Prostate gland (tissue), 2 donors: ENCODE data around the gene FEM1C. TPM values are rescaled to one million over a fixed set of nuclear protein-coding genes. Genes with fewer than 3 reads are reported as not detected.

Source experiments
- DNase-seq: peaks from one replicate; pipeline ENCODE4 v3.0.0-alpha.2; 2019; ENCODE audit warnings: low spot score
- H3K27ac ChIP-seq, 2 donors: fragments of 200-600 bp; sonication (generic); 2 replicates each; pipeline ENCODE4 v1.5.1; 2017 to 2019
- H3K27me3 ChIP-seq: fragments of 200-600 bp; sonication (generic); replicated peaks from 2 replicates; pipeline ENCODE4 v1.5.1; 2019; ENCODE audit not compliant: insufficient read depth
- H3K36me3 ChIP-seq, 2 donors: fragments of 200-600 bp; sonication (generic); 1 replicate in 1 of 2; 2 replicates in 1 of 2; pipeline versions ENCODE4 v1.5.1 to v1.8.1; 2017 to 2019
- H3K4me1 ChIP-seq: fragments of 200-600 bp; sonication (generic); replicated peaks from 2 replicates; pipeline ENCODE4 v1.5.1; 2019
- H3K4me3 ChIP-seq, 2 donors: fragments of 200-600 bp; sonication (generic); 2 replicates each; pipeline ENCODE4 v1.5.1; 2017 to 2019
- H3K9me3 ChIP-seq: fragments of 200-600 bp; sonication (generic); 2 replicates; pipeline ENCODE4 v1.5.1; 2017
- POLR2A ChIP-seq: fragments of 450-650 bp; IDR thresholded peaks from one replicate; pipeline ENCODE4 v1.6.1; 2016; ENCODE audit warnings: antibody characterized with exemption, mild to moderate bottlenecking
- POLR2AphosphoS5 ChIP-seq: sonication (generic); formaldehyde crosslinking; IDR thresholded peaks from one replicate; pipeline ENCODE4 v1.6.1; 2017; ENCODE audit warnings: antibody characterized with exemption
- WGBS: methylation state at CpG from one replicate; pipeline ENCODE4 v1.1.5; 2018; 5-methylcytosine and 5-hydroxymethylcytosine counted together
- intact Hi-C: fragments of 100-400 bp; cut with DNase I; formaldehyde crosslinking; loops from one replicate; pipeline ENCODE4 v1.14.2; 2022
- total RNA-seq, 2 donors: library from RNA; depleted of rRNA; stranded (reverse); fragments of >200 nt; gene quantifications; one replicate each; pipeline ENCODE4 v1.1.0, GENCODE V29; 2016
- TF ChIP-seq, protein P1 (sequence below), 4 experiments: fragments of 200-600 bp in 2 of 4; fragments of 450-650 bp in 2 of 4; sonication (generic) in 2 of 4; IDR thresholded peaks; 1 replicate in 3 of 4; 2 replicates in 1 of 4; pipeline ENCODE4 v1.5.1; 2016 to 2019; ENCODE audit warnings: antibody characterized with exemption in 4 of 4, mild to moderate bottlenecking in 2 of 4, moderate library complexity in 2 of 4

FEM1C gene
- total RNA-seq, 2 donors from 2014 or later: 17.4 to 20.8 TPM

DNA sequence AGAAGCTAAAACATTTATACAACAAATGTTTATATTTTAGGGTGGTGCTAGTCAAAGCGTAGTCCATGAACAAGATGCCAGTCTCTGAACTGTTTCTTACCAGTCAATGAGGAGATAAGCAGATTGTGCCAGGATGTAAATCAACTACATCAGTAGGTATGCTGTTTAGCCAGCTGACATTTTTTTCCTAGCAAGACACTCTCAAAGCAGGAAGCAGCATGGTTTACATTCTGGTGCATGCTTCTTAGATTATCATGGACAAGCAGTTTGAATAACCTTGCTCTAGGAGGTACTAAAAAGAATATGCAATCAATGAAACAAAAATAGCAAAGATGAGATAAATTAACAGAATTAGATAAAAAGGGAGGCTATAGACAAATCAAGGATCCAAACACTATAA lies 40.7 kb upstream of the FEM1C start:
- no peaks in the 10 kb centered on the region for H3K4me1 ChIP-seq
- no peak overlapping the region for H3K4me3 ChIP-seq
- no peak for DNase-seq
- WGBS: 57% methylated on average over 1 of the region's 1 CpG
- H3K27ac ChIP-seq: no peak overlapping the region
- intact Hi-C loops: loop anchor here (5.0 kb wide), 2 partner anchors 208 to 273 kb away; no protein-coding TSS in a partner anchor
- H3K27me3 ChIP-seq: no peaks in the 10 kb centered on the region
- H3K36me3 ChIP-seq: no peaks in the 10 kb centered on the region
- TF ChIP-seq, protein P1, sequence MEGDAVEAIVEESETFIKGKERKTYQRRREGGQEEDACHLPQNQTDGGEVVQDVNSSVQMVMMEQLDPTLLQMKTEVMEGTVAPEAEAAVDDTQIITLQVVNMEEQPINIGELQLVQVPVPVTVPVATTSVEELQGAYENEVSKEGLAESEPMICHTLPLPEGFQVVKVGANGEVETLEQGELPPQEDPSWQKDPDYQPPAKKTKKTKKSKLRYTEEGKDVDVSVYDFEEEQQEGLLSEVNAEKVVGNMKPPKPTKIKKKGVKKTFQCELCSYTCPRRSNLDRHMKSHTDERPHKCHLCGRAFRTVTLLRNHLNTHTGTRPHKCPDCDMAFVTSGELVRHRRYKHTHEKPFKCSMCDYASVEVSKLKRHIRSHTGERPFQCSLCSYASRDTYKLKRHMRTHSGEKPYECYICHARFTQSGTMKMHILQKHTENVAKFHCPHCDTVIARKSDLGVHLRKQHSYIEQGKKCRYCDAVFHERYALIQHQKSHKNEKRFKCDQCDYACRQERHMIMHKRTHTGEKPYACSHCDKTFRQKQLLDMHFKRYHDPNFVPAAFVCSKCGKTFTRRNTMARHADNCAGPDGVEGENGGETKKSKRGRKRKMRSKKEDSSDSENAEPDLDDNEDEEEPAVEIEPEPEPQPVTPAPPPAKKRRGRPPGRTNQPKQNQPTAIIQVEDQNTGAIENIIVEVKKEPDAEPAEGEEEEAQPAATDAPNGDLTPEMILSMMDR (IDR thresholded peaks at IDR 0.05): no peak
- TF ChIP-seq POLR2AphosphoS5 (no peak), POLR2A (no peak)
- no peaks in the 10 kb centered on the region for H3K9me3 ChIP-seq

DNA sequence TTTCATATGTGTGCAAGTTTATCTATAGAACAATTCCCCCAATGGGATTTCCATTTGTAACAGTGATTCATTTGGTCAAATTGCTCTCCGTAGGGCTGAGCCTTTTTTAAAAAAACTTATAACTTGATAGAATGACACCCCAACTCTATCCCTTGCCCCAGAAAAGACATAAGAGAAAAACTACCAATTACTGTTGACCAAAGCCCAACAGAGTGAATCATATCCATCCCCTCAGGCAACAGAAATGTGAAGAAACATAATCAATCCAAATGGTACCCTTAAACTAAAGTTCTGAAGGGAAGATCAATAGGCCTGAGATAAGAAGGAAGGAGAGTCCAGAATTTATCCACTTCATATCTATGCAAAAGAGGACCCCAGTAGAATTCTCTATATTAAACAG lies 39.9 kb upstream of the FEM1C start:
- intact Hi-C loops: no loop called here

DNA sequence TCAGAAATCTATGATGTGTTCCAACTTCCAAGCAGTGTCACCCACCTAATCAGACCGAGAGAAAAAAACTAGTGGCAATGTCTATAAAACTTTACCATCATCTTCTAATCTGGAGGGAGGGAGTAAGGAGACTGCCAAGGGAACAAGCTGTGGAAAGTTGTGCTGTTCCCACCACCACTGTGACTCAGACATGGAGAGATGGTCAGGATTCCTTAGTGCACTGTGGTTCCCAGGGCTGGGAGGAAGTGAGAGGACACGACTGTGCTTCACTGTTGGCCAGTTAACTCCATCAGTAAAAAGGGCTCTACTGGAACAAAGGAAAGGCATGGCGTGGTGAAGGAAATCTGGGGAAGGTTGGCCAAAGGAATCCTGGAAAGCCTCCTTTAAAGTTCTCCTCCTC lies 38.9 kb upstream of the FEM1C start:
- H3K36me3 ChIP-seq: no peaks in the 10 kb centered on the region
- DNase-seq: no peak
- no peaks in the 10 kb centered on the region for H3K9me3 ChIP-seq
- H3K27ac ChIP-seq: no peak overlapping the region
- intact Hi-C loops: no loop called here
- H3K4me3 ChIP-seq: no peak overlapping the region
- WGBS: 61% methylated on average over 3 of the region's 3 CpGs
- no peaks in the 10 kb centered on the region for H3K4me1 ChIP-seq
- TF ChIP-seq, protein P1 (IDR thresholded peaks at IDR 0.05): no peak
- TF ChIP-seq POLR2A: no peak
- no peak for TF ChIP-seq POLR2AphosphoS5
- no peaks in the 10 kb centered on the region for H3K27me3 ChIP-seq

More for the DNA sequence above, 39.9 kb upstream of the FEM1C start:
- Histone ChIP-seq H3K9me3 (no peaks in the 10 kb centered on the region), H3K4me1 (no peaks in the 10 kb centered on the region), H3K4me3 (no peak overlapping the region), H3K27me3 (no peaks in the 10 kb centered on the region), H3K27ac (no peak overlapping the region), H3K36me3 (no peaks in the 10 kb centered on the region)
- no peak for DNase-seq
- WGBS: 94% methylated on average over 1 of the region's 1 CpG
- TF ChIP-seq POLR2AphosphoS5: no peak
- no peak for TF ChIP-seq POLR2A
- TF ChIP-seq, protein P1 (IDR thresholded peaks at IDR 0.05): no peak

DNA sequence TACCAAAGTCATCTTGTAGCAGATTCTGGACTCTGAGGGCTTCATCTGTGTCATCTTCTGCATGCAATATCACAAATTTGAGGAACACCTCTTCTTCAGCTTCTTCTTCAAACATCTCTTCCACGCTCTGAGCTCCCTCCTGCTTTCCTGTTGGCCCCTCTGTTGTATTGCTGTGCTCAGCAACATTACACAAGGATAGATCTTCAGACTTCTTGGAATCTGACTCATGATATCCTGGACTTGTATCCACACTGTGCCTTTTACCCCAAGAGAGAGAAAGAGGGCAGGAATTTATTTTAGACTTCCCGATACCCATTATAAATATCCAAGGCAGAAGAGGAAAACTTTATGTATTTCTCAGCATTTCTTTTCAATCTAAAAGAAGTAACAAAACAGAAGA lies 36.4 kb upstream of the FEM1C start:
- WGBS: 97% methylated on average over 2 of the region's 2 CpGs
- Histone ChIP-seq H3K36me3 (no peaks in the 10 kb centered on the region), H3K4me1 (no peaks in the 10 kb centered on the region)

DNA sequence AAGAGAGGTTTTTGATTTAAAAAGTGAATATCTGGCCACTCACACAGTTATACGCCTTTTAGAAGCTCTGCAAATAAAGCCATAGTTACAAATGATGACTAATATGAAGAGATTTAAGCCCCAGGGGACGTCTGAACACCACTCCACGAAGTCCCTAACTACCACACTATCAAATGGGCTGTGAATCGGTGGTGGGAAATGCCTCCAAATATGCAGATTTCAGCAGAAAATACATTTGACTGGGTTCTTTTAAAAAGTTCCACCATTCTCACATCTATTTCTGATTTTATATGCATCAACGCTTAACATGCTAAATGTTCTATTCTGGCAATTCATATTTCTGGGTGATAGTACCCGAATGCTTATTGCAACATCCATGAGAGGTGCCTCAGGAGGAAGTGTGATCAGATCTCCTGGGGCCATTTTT lies 35.2 kb upstream of the FEM1C start:
- H3K27ac ChIP-seq: no peak overlapping the region
- DNase-seq: no peak
- H3K4me1 ChIP-seq: no peaks in the 10 kb centered on the region
- no peaks in the 10 kb centered on the region for H3K36me3 ChIP-seq
- H3K27me3 ChIP-seq: no peaks in the 10 kb centered on the region
- H3K4me3 ChIP-seq: no peak overlapping the region
- intact Hi-C loops: no loop called here
- TF ChIP-seq POLR2AphosphoS5 (no peak), POLR2A (no peak)
- TF ChIP-seq, protein P1 (IDR thresholded peaks at IDR 0.05): no peak
- WGBS: 84% methylated on average over 6 of the region's 6 CpGs
- H3K9me3 ChIP-seq: no peaks in the 10 kb centered on the region

More for the DNA sequence above, 36.4 kb upstream of the FEM1C start:
- H3K27me3 ChIP-seq: no peaks in the 10 kb centered on the region
- no peak overlapping the region for H3K4me3 ChIP-seq
- no peak for TF ChIP-seq POLR2A
- TF ChIP-seq POLR2AphosphoS5: no peak
- TF ChIP-seq, protein P1 (IDR thresholded peaks at IDR 0.05): no peak
- intact Hi-C loops: no loop called here
- no peak for DNase-seq
- no peak overlapping the region for H3K27ac ChIP-seq
- no peaks in the 10 kb centered on the region for H3K9me3 ChIP-seq
